Neural cell (in vitro differentiated cells): Measurements from ENCODE around the gene PRIM1.

Source experiments
- CTCF ChIP-seq: fragments of 450-650 bp; IDR thresholded peaks from 2 replicates; pipeline ENCODE4 v1.5.1; 2014; ENCODE audit warnings: antibody characterized with exemption, mild to moderate bottlenecking, moderate library complexity; ENCODE audit not compliant: poor library complexity, severe bottlenecking
- POLR2AphosphoS5 ChIP-seq: IDR thresholded peaks from 2 replicates; pipeline ENCODE4 v1.6.1; 2012
- RAD21 ChIP-seq: fragments of 450-650 bp; conservative IDR thresholded peaks from 2 replicates; pipeline ENCODE4 v1.6.1; 2014; ENCODE audit warnings: antibody characterized with exemption, mild to moderate bottlenecking, moderate library complexity

GRCh38 chr12:56684745-56685359, 67.3 kb downstream of the PRIM1 start:
- TF ChIP-seq CTCF (no peak), RAD21 (no peak), POLR2AphosphoS5 (no peak)
